GM06990 (cell line): ENCODE measurements around the gene SH3BP5L.
"Not testable (repeated sequence)": the region's sequence is repeated elsewhere in the genome, so short reads cannot be mapped to it uniquely, and the experiment has no call there.

Source experiments
- DNase-seq: peaks from one replicate; pipeline ENCODE4 v3.0.0-alpha.2; 2011; ENCODE audit not compliant: insufficient read length; ENCODE audit errors: extremely low read depth
- H3K27me3 ChIP-seq: replicated peaks from 2 replicates; pipeline ENCODE4 v1.6.0; 2011; ENCODE audit warnings: low read length; ENCODE audit not compliant: control insufficient read depth, insufficient read depth
- H3K36me3 ChIP-seq: 2 replicates; pipeline ENCODE4 v1.5.1; 2011; ENCODE audit warnings: low read length; ENCODE audit not compliant: control insufficient read depth, insufficient read depth
- H3K4me3 ChIP-seq: replicated peaks from 2 replicates; pipeline ENCODE4 v1.5.1; 2011; ENCODE audit warnings: low read depth, mild to moderate bottlenecking, control low read depth, low read length
- CTCF ChIP-seq: IDR thresholded peaks from 2 replicates; pipeline ENCODE4 v1.5.1; 2011; ENCODE audit warnings: low read length, control low read depth, mild to moderate bottlenecking, inconsistent platforms; ENCODE audit not compliant: insufficient read depth, poor library complexity, severe bottlenecking

SH3BP5L gene

GRCh38 chr1:248802454-248802853 is 23.3 kb downstream of the SH3BP5L start:
- Histone ChIP-seq H3K36me3 (no peaks in the 10 kb centered on the region), H3K4me3 (no peak overlapping the region), H3K27me3 (no peaks in the 10 kb centered on the region)
- DNase-seq: no peak
- TF ChIP-seq CTCF: no peak

GRCh38 chr1:248800459-248800858 is 25.3 kb downstream of the SH3BP5L start:
- no peaks in the 10 kb centered on the region for H3K36me3 ChIP-seq
- TF ChIP-seq CTCF: no peak
- no peak overlapping the region for H3K4me3 ChIP-seq
- no peak for DNase-seq
- no peaks in the 10 kb centered on the region for H3K27me3 ChIP-seq

- no peak overlapping the region for H3K4me3 ChIP-seq
- TF ChIP-seq CTCF: no peak
- H3K27me3 ChIP-seq: no peaks in the 10 kb centered on the region
- no peaks in the 10 kb centered on the region for H3K36me3 ChIP-seq
- DNase-seq: no peak
Measured at GRCh38 chr1:248798791-248799190, 26.9 kb downstream of the SH3BP5L start.

- not testable (repeated sequence) for H3K36me3 ChIP-seq, H3K4me3 ChIP-seq, H3K27me3 ChIP-seq, DNase-seq
Measured at GRCh38 chr1:248794663-248795062, 31.1 kb downstream of the SH3BP5L start.

GRCh38 chr1:248793592-248793991 is 32.1 kb downstream of the SH3BP5L start:
- Histone ChIP-seq H3K4me3 (no peak overlapping the region), H3K27me3 (no peaks in the 10 kb centered on the region), H3K36me3 (no peaks in the 10 kb centered on the region)
- DNase-seq: peak; percentile 67
- TF ChIP-seq CTCF: no peak

GRCh38 chr1:248792342-248792741 is 33.4 kb downstream of the SH3BP5L start:
- Histone ChIP-seq H3K36me3 (no peaks in the 10 kb centered on the region), H3K4me3 (no peak overlapping the region), H3K27me3 (no peaks in the 10 kb centered on the region)
- TF ChIP-seq CTCF: no peak
- no peak for DNase-seq
